Activated T-cell treated with anti-CD3 and anti-CD28 coated beads for 4 hours (primary cell): ENCODE measurements around the gene ZFAND6.
A peak's percentile ranks its signal among the peaks of the same experiment; 100 is the strongest.
"Not testable (repeated sequence)": the region's sequence is repeated elsewhere in the genome, so short reads cannot be mapped to it uniquely, and the experiment has no call there.

Experiments used
- DNase-seq: peaks from one replicate; pipeline ENCODE4 v3.0.0-alpha.2; 2020

Gene ZFAND6

DNA sequence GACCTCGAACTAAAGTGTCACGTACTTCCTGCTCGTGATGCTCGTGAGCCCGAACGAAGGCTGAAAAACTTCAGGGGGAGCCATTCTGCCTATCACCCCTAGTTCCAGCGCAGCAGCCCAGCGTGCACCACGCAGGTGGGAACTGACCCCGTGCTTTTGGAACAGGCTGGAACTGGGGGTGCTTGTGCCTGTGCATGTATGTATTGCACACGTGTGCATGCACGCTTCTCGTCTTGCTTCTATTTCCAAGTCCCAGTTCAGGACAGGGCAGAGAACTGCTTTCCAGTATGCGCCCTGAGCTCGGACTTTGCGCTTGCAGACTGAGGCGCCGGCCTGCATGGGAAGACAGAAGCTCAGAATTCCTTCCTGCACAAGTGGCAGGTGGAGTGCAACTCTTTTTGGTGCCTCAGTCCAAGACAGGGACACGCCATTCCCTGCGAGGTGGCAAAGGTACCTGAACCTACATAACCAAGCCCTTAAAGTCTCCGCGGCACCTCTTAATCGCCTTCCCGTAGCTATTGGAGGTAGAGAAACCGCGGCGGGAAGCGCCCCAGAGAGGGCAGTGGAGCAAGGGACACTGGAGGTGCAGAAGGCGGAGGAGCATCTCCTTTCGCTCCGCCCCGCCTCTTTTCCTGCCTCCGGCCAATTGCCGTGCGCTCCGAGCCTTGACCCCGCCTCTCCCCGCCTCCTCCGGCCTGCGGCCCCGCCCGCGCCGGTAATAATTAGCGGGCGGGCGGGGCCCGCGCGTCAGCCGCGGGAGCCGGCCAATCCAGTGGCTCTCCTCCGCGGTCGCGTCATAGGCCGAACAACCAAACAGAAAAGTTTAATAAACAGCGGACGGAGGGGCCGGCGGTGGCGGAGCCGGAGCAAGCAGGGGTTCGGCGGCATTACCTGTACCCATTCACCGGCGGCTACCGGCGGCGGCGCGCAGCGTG, at the start of gene ZFAND6:
Gene ZFAND6 (plus strand): TSS at position 826 of the 935 bp plus-strand sequence. CDS start 60,669 bp downstream, outside the sequence.
- DNase-seq = peak; percentile 91

DNA sequence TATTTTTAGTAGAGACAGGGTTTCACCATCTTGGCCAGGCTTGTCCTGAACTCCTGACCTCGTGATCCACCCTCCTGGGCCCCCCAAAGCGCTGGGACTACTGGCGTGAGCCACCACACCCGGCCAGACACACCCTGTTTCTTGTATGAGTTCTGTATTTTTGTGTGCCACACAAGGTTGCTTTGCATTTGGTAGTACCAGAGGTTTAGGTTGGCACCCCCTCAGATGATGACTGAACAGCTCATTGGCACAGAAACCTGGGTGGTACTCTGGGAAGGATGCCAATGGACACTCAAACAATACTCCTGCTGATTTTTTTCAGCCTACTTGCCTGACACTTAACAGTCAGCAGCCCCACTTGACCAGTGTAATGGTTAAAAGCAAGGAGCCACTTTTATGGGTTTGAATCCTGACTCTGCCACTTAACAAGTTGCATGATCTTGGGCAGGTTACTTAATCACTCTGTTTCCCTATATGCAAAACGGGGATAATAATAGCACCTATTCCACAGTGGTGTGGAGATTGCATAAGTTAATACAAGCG, 49.3 kb upstream of the ZFAND6 start:
- DNase-seq = no peak

DNA sequence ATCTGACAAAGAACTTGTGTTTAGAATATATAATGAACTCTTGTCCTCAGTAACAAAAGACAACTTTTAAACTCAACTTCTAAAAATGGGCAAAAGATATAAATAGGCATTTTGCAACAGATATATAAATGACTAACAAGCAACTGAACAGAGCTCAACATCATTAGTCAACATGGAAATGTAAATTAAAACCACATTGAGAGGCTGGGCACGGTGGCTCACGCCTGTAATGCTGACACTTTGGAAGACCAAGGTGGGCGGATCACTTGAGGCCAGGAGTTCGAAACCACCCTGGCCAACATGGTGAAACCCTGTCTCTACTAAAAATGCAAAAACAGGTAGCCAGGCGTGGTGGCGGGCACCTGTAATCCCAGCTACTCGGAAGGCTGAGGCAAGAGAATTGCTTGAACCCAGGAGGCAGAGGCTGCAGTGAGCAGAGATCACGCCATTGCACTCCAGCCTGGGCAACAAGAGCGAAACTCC, 48.4 kb upstream of the ZFAND6 start:
- not testable (repeated sequence) for DNase-seq

DNA sequence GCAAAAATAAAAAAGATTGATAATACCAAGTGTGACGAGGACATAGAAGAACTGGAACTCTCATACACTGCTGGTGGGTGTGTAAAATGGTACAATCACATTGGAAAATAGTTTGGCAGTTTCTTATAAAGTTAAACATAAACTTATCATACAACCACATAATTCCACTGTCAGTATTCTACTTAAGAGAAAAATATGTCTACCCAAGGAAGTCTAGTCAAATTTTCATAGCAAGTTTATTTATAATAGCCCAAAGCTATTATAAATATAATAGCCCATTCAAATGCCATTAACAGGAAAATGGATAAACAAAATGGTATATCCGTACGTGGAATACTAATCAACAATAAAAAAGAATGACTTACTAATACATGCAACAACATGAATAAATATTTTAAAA, 47.9 kb upstream of the ZFAND6 start:
- no peak for DNase-seq

DNA sequence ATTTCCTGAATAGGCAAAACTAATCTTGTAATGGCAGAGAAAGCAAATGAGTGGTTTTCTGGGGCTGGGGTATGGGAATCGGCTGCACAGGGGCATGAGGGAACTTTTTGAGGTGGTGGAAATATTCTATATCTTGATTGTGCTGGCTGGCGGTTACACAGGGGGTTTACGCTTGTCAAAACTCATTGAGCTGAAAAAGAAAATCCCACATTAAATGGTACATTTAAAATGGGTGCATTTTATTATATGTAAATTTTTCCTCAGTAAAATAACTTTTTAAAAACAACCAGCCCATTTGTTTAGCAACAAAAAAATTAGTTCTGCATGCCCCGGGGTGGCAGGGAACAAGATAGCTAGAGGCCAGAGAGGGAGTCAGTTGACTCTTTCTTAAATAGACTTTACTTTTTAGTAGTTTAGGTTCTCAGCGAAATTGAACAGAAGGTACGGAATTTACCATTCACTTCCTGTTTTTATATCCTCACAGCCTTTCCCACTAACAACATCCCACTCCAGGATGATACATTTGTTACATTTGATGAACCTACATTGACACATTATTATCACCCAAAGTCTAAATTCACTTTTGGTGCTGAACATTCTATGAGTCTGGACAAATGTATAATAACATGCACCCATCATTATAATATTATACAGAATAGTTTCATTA, 47.3 kb upstream of the ZFAND6 start:
- no peak for DNase-seq

DNA sequence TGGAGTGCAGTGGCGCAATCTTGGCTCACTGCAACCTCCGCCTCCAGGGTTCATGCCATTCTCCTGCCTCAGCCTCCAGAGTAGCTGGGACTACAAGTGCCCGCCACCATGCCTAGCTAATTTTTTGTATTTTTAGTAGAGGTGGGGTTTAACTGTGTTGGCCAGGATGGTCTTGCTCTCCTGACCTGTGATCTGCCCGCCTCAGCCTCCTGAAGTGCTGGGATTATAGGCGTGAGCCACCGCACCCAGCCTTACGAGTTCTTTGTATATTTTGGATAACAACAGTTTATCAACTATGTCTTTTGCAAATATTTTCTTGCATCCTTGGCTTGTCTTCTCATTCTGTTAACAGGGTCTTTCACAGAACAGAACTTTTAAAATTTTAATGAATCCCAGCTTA, 45.3 kb upstream of the ZFAND6 start:
- not testable (repeated sequence) for DNase-seq

DNA sequence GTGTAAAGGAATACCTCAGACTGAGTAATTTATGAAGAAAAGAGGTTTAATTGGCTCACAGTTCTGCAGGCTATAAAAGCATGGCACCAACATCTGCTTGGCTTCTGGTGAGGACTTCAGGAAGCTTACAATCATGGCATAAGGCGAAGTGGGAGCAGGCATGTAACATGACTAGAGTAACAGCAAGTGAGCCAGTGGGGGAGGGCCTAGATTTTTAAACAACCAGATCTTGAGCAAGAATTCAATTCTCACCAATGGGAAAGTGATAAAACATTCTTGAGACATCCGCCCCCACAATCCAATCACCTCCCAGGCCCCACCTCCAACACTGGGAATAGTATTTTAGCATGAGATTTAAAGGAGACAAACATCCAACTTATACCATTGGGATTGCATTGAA, 44.3 kb upstream of the ZFAND6 start:
- DNase-seq = no peak

DNA sequence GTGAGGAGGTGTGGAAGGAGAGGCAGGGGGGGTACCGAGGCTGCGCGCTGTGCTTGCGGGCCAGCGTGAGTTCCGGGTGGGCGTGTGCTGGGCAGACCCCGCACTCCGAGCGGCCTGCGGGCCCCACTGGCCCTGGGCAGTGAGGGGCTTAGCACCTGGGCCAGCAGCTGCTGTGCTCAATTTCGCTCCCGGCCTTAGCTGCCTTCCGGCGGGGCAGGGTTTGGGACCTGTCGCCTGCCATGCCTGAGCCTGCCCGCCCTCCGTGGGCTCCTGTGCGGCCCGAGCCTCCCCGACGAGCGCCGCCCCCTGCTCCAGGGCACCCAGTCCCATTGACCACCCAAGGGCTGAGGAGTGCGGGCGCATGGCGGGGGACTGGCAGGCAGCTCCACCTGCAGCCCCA, 43.0 kb upstream of the ZFAND6 start:
- not testable (repeated sequence) for DNase-seq

DNA sequence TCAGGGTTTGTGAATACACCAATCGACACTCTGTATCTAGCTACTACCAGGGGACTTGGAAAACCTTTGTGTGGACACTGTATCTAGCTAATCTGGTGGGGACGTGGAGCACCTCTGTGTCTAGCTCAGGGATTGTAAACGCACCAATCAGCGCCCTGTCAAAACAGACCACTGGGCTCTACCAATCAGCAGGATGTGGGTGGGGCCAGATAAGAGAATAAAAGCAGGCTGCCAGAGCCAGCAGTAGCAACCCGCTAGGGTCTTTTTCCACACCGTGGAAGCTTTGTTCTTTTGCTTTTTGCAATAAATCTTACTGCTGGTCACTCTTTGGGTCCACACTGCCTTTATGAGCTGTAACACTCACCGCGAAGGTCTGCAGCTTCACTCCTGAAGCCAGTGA, 42.3 kb upstream of the ZFAND6 start:
- not testable (repeated sequence) for DNase-seq

DNA sequence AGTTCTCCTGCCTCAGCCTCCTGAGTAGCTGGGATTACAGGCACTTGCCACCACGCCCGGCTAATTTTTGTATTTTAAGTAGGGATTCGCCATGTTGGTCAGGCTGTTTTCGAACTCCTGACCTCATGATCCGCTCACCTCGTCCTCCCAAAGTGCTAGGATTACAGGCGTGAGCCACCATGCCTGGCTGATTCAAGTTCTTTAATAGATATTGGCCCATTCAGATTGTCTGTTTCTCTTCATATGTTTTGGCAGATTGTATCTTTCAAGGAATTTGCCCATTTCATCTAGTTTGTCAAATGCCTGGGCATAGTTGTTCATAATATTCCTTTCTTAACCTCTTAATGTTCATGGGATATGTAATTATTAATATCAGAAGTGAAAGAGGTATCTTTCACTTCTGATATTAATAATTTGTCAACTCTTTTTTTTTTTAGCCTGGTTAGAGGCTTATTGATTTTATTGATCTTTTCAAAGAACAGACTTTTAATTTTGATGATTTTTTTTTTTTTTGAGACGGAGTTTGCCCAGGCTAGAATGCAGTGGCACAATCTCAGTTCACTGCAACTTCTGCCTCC, 40.2 kb upstream of the ZFAND6 start:
- no peak for DNase-seq

DNA sequence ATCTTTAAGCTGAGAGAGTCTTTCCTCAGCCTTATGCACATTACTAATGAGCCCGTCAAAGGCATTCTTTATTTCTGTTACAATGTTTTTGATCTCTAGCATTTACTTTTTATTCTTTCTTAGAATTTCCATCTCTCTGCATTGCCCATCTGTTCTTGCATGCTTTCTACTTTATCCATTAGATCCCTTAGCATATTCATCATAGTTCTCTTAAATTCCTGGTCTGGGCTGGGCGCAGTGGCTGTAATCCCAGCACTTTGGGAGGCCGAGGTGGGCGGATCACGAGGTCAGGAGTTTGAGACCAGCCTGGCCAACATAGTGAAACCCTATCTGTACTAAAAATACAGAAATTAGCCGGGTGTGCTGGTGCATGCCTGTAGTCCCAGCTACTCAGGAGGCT, 39.3 kb upstream of the ZFAND6 start:
- DNase-seq = not testable (repeated sequence)

DNA sequence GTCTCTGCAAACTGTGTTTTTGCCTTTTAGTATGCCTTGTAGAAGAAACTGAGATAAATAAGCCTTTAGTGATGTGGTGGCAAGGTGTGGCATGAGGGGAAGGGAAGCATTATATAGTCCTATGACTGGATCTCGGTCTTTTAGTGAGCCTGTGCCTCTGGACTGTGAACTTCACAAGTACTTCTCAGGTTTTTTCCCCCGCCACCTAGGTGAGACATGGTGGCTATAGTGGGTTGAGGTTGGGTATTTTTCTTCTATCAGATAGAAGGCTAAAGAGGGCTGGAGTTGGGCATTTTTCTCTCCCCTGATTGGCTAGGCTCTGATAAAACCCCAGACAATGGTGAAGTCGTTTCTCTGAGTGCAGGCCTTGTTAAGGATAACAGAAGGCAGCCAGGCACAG, 38.7 kb upstream of the ZFAND6 start:
- no peak for DNase-seq

DNA sequence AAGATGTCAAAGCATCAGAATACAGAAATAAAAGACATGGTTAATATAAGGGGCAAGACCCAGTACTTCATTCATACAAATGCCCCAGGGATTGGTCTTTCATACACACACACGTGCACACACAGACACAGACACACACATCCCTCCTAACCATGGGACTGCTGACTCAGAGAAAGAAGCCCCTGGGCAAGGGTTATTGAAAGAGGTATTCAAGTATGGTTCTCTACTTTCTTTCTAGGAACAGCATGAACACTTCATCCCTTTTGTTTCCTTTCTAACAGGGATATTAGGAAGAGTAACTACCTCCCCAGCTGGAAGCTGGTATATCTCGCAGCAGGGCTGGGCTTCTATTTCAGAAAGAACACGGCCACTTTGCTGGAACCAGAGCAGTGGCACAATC, 33.2 kb upstream of the ZFAND6 start:
- DNase-seq = no peak

DNA sequence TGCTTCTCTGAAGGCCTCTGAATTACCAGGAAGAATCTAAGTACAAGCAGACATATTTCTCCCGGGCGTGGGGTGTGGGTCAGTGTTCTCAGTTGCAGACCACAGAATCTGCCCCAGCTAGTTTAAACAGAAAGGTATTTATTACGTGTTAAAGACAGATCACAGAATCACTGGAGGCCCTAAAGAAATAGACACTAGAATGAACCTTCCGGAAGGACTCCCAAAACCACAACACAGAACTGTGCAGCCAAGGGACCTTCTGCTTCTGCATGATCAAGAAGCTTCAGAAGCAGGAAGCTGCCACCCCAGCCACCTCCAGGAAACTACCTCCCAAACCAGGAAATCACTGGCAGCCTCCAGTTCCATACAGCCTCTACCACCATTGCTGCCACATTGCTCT, 32.7 kb upstream of the ZFAND6 start:
- no peak for DNase-seq

DNA sequence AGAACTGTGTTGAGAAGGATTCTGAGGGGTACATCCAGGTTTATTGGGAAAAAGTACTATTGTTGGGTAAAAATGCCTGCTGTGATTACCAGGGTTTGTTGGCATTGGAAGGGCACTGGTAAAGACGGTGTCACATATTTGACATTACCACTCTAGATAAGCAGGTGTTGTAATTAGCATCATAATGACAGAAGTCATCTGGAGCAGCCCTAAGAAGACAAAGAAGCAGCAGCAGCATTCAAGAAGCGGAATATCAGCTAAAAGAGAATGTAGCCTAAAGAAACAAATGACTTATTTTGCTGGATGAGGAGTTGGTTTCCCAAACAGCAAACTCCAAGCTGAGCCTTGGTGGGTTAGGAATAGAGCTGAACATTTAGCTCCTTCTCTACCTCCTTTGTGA, 30.5 kb upstream of the ZFAND6 start:
- DNase-seq = no peak

DNA sequence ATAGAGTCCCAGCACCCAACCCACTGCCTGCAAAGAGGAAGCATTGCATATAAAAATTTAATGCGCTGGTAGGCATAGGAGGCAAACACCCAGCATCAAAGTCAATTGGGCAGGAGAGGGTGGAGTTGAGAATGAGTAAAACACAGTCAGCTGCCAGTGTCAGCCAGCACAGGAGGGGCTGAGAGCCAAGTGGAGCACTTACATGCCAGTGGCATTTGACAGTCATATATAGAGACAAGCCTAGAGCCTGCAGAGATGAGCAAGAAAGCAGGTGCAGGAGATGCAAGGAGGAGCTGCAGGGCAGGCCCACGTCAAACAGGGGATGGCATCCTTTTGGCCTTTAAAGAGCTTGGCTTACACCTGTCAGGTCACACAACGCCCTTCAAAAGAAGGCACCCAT, 27.6 kb upstream of the ZFAND6 start:
- no peak for DNase-seq

DNA sequence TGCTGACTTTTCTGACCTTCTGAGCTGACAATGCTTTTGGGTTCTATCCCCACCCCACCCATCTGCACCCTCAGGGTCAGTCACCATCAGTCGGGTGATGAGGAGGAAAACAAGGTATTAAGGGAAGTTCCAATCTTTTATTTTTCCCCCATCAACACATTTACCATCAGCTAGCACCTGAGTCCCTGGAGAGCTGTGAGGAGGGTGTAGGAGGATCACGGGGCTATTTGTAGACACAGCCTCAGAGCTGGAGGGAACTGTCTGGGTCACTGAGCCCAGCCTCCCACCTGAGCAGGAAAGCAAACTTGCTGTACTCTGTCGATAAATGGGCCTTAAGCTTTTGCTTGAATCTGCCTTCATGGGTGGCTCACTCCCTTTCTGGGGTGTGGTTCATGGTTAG, 24.8 kb upstream of the ZFAND6 start:
- no peak for DNase-seq

DNA sequence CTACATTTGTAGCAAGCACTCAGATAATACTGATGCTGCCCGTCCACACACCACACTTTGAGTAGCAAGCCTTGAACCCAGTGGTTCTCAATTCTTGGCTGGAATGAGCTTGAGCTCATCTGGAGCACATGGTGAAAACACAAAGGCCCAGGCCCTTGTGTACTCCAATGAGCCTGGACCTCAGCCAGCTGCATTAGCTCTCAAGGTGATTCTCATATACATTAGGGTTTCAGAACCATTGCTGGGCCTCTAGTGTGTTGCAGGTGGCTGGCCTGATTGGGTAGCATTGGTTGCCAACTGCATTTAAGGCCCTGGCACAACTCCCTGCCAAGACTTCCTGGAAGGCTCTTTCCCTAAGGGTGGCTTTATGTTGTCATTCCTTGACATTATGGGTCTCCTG, 23.4 kb upstream of the ZFAND6 start:
- DNase-seq = no peak

DNA sequence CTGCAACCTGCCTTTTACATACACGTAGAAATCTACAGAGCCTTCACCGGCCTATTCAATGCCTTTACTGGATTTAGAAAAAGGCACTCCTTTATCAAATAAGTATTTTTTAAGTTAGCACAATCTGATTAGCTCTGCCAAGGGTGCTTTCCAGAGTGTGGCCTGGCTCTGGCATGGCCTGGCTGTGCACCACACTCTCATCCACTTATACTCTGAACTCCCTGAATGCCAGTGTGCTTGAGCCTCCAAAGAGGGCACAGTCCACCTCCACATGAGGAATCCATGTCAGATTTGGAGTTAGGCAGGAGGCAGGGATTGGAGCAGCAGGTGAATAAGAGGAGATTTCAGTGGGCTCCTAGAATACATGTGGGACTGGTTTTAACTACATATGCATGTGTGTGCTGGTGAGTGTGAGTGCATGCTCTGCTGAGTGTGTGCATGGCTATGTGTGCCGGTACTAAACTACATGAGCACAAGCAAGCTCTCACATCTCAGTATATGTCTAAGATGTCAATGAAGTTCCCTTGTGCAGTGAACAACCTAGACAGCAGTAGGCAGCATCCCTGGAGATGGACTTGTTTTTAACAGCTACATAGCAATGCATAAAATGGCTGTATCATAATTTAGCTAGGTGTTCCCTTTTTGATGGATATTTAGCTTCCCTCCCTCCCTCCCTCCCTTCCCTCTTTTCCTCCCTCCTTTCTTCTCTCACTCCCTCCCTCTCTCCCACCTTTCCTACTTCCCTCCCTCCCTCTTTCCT, 17.8 kb upstream of the ZFAND6 start:
- DNase-seq = no peak

DNA sequence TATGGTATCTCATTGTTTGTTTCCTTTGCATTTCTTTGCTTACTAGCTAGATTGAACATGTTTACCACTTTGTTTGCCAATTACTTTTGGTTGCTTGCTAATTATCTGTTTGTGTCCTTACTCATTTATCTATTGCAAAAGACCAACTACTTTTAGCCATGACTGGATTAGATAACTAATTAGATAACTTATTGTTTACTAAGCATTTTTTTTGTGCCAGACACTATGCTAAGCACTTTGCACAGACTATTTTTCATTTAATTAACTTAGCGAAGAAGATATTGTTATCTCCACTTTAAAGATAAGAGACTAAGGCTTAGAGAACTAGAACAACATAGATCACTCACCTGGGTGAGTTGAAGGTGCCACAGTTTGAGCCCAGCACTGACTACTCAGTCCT, 16.9 kb upstream of the ZFAND6 start:
- DNase-seq = no peak

DNA sequence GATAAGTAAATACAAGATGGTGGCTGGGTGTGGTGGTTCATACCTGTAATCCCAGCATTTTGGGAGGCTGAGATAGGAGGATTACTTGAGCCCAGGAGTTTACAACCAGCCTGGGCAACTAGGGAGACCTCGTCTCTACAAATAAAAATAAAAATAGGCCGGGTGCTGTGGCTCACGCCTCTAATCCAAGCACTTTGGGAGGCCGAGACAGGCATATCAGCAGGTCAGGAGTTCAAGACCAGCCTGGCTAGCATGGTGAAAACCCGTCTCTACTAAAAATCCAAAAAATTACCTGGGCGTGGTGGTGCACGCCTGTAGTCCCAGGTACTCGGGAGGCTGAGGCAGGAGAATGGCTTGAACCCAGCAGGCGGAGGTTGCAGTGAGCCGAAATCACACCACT, 14.3 kb upstream of the ZFAND6 start:
- DNase-seq = not testable (repeated sequence)

DNA sequence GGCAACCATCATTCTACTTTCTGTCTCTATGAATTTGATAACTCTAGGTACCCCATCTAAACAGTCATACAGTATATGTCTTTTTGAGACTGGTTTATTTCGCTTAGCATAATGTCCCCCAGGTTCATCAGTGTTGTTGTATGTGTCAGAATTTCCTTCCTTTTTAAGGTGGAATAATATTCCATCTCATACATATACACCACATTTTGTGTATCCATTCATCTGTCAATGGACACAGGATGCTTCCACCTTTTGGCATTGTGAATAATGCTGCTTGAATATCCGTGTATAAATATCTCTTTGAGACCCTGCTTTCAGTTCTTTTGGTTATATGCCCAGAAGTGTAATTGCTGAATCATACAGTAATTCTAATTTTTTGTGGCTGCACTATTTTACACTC, 10.4 kb upstream of the ZFAND6 start:
- DNase-seq = no peak
